CD4-positive, alpha-beta T cell (primary cell): Measurements from ENCODE around the gene PIP5K1B. TPM values are rescaled to one million over a fixed set of nuclear protein-coding genes. Genes with fewer than 3 reads are reported as not detected.
A peak's percentile ranks its signal among the peaks of the same experiment; 100 is the strongest.

ENCODE experiments used
- ATAC-seq: fragments of 200-7000 bp; cut with Tn5 transposase; one replicate; pipeline ENCODE4 v1.10.0; 2022; ENCODE audit warnings: mild to moderate bottlenecking; ENCODE audit not compliant: poor library complexity
- CTCF ChIA-PET: fragments of 350-600 bp; sonication (Branson Sonifier 250); formaldehyde crosslinking; loops from one replicate; lab custom pipeline; 2021; ENCODE audit warnings: antibody characterized with exemption, inconsistent platforms; lab: Charles Lee
- POLR2A ChIA-PET: fragments of 350-600 bp; sonication (Branson Sonifier 250); formaldehyde crosslinking; loops from one replicate; lab custom pipeline; 2021; ENCODE audit warnings: antibody characterized with exemption, inconsistent platforms; lab: Charles Lee
- DNase-seq, 14 experiments: peaks; one replicate each; pipeline ENCODE4 v3.0.0-alpha.2; 2013 to 2020; ENCODE audit warnings: mixed read lengths in 2 of 14
- H3K27ac ChIP-seq, 2 donors: one replicate each; pipeline versions ENCODE4 v1.5.1 to v1.7.0; 2013; ENCODE audit warnings: low read length in 2 of 2, low read depth in 1 of 2, mild to moderate bottlenecking in 1 of 2
- H3K27me3 ChIP-seq, 2 experiments: 1 replicate in 1 of 2; 2 replicates in 1 of 2; pipeline versions ENCODE4 v1.6.1 to v1.7.0; 2013; ENCODE audit warnings: low read length in 2 of 2, control low read depth in 1 of 2, mild to moderate bottlenecking in 1 of 2, moderate library complexity in 1 of 2; ENCODE audit not compliant: insufficient read depth in 2 of 2, control insufficient read depth in 1 of 2
- H3K36me3 ChIP-seq: one replicate; pipeline ENCODE4 v1.6.1; 2013; ENCODE audit warnings: low read length, control low read depth; ENCODE audit not compliant: insufficient read depth
- H3K4me1 ChIP-seq: one replicate; pipeline ENCODE4 v1.6.1; 2013; ENCODE audit warnings: low read length, control low read depth; ENCODE audit not compliant: insufficient read depth
- H3K4me3 ChIP-seq: one replicate; pipeline ENCODE4 v1.5.1; 2013; ENCODE audit warnings: mild to moderate bottlenecking, low read length, moderate library complexity
- H3K9me3 ChIP-seq, 2 experiments: 1 replicate in 1 of 2; 2 replicates in 1 of 2; pipeline versions ENCODE4 v1.6.1 to v1.7.0; 2013; ENCODE audit warnings: low read length in 2 of 2, mild to moderate bottlenecking in 2 of 2, control low read depth in 1 of 2, moderate library complexity in 1 of 2; ENCODE audit not compliant: control insufficient read depth in 1 of 2, insufficient read depth in 1 of 2
- H3K27ac Mint-ChIP-seq: one replicate; pipeline ENCODE4 v1.8.0; 2020; ENCODE audit warnings: mixed read lengths
- H3K27me3 Mint-ChIP-seq: one replicate; pipeline ENCODE4 v1.8.0; 2021; ENCODE audit warnings: mixed read lengths
- H3K36me3 Mint-ChIP-seq: one replicate; pipeline ENCODE4 v1.8.0; 2021; ENCODE audit warnings: low read depth, mixed read lengths
- H3K4me1 Mint-ChIP-seq: one replicate; pipeline ENCODE4 v1.8.0; 2021; ENCODE audit warnings: low read depth, mixed read lengths
- H3K4me3 Mint-ChIP-seq: one replicate; pipeline ENCODE4 v1.8.0; 2020; ENCODE audit warnings: mild to moderate bottlenecking, mixed read lengths
- H3K9me3 Mint-ChIP-seq: one replicate; pipeline ENCODE4 v1.8.0; 2020; ENCODE audit warnings: mixed read lengths
- intact Hi-C, 2 experiments: fragments of 100-400 bp; cut with DNase I in 1 of 2; cut with micrococcal nuclease in 1 of 2; formaldehyde crosslinking; loops; one replicate each; pipeline versions ENCODE4 v1.15.1 to v1.9.0; 2023 to 2025; cut with DNase I, micrococcal nuclease
- total RNA-seq, 174 experiments: library from RNA in 2 of 174; stranded (reverse) in 2 of 174; gene quantifications; one replicate each; pipeline ENCODE4 v1.2.3 and lab custom pipeline; 2021 to 2026
- TF ChIP-seq, protein P1 (sequence below): fragments of 200-600 bp; IDR thresholded peaks from one replicate; pipeline ENCODE4 v1.8.0; 2022; ENCODE audit warnings: antibody characterized with exemption, mild to moderate bottlenecking

Gene PIP5K1B
- total RNA-seq, 2 experiments from 2014 or later = not detected

DNA sequence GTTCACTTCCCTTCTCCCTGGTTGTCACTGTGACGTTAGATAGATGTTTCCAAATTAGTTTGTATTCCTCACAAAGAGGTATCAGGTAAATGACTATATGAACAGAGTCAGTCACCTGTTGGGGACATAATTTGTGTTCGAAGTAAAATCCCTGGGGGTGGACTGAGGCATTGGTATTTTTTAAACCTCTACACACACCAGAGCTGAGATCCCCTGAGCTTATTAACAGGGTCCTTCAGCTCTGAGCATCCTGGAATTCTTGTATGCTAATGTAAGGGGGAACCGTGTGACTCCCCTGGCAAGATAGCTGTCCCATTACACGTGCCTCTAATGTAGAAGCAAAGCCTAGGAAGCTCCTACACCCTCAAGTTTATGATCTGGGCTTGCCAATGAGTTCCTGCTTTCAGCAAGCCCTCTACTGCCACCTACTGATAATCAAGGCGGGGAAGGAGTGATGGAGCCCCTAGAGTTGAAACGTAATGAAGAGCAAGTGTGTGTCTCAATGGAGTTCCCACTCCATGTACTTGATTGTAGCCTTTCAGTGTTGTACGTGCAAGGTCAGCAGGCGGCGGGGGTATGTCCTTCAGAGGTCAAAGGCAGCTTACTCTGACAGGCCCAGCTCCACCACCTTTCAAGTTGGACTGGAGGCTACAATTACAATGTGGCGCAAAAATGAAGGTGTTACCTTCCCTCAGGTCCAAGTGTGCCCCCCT, 294.5 kb downstream of the PIP5K1B start:
- ATAC-seq = peak; percentile 95
- TF ChIP-seq, protein P1, sequence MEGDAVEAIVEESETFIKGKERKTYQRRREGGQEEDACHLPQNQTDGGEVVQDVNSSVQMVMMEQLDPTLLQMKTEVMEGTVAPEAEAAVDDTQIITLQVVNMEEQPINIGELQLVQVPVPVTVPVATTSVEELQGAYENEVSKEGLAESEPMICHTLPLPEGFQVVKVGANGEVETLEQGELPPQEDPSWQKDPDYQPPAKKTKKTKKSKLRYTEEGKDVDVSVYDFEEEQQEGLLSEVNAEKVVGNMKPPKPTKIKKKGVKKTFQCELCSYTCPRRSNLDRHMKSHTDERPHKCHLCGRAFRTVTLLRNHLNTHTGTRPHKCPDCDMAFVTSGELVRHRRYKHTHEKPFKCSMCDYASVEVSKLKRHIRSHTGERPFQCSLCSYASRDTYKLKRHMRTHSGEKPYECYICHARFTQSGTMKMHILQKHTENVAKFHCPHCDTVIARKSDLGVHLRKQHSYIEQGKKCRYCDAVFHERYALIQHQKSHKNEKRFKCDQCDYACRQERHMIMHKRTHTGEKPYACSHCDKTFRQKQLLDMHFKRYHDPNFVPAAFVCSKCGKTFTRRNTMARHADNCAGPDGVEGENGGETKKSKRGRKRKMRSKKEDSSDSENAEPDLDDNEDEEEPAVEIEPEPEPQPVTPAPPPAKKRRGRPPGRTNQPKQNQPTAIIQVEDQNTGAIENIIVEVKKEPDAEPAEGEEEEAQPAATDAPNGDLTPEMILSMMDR = peak; percentile 79
- Histone ChIP-seq H3K36me3 (no peaks in the 10 kb centered on the region), H3K27me3 (no peaks in the 10 kb centered on the region), H3K9me3 (no peaks in the 10 kb centered on the region), H3K4me1 (peaks cover 9% of the 10 kb centered on the region), H3K4me3 (no peak overlapping the region), H3K27ac (no peak overlapping the region)
- POLR2A ChIA-PET = interaction anchor here (1.0 kb wide), 2 partner anchors 36 to 220 kb away, joined by 3 to 4 read pairs; partner anchors contain the start of gene FXN
- CTCF ChIA-PET = interaction anchor here (0.6 to 1.3 kb wide), 9 partner anchors 9 to 419 kb away, joined by 3 to 7 read pairs (median 3); partner anchors contain the start of gene FXN
- Mint-ChIP-seq H3K4me3 (no peak overlapping the region), H3K36me3 (no peaks in the 10 kb centered on the region), H3K9me3 (no peaks in the 10 kb centered on the region), H3K27me3 (peaks cover 2% of the 10 kb centered on the region), H3K27ac (no peak overlapping the region), H3K4me1 (peaks cover 35% of the 10 kb centered on the region)
- DNase-seq = peak; percentile 44 to 83 (median 50)
- intact Hi-C loops = loop anchor here (1.0 kb wide), 1 partner anchor 415 kb away; no protein-coding TSS in a partner anchor

DNA sequence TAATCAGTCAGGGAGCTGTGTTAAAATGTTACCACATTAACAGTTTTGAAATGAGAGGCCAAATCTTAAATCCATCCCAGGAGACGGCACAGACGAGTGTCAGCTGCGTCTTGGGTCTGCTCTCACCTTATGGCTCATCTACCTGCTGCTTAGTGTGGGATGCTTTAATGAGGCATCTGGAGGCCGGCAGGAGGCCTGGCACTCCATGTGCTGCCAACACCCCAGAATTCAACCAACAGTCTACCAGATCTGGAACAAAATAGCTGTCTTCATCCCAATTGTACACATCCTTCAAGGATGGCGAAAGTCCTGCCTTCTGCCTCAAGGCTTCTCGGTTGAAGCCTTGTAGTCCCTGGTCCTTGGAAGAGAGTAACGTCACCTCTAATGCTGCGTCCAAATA, 296.9 kb downstream of the PIP5K1B start:
- no peaks in the 10 kb centered on the region for H3K9me3 ChIP-seq
- Mint-ChIP-seq H3K27me3 (peaks cover 5% of the 10 kb centered on the region), H3K36me3 (no peaks in the 10 kb centered on the region), H3K4me3 (no peak overlapping the region), H3K27ac (no peak overlapping the region), H3K4me1 (peaks cover 22% of the 10 kb centered on the region), H3K9me3 (no peaks in the 10 kb centered on the region)
- H3K27me3 ChIP-seq = no peaks in the 10 kb centered on the region
- intact Hi-C loops = no loop called here
- no peaks in the 10 kb centered on the region for H3K36me3 ChIP-seq
- DNase-seq (no peak), ATAC-seq (no peak)
- ChIA-PET CTCF (no interaction called here), POLR2A (no interaction called here)
- TF ChIP-seq, protein P1 = no peak
- H3K4me1 ChIP-seq = peaks cover 9% of the 10 kb centered on the region
- H3K27ac ChIP-seq = no peak overlapping the region
- no peak overlapping the region for H3K4me3 ChIP-seq

DNA sequence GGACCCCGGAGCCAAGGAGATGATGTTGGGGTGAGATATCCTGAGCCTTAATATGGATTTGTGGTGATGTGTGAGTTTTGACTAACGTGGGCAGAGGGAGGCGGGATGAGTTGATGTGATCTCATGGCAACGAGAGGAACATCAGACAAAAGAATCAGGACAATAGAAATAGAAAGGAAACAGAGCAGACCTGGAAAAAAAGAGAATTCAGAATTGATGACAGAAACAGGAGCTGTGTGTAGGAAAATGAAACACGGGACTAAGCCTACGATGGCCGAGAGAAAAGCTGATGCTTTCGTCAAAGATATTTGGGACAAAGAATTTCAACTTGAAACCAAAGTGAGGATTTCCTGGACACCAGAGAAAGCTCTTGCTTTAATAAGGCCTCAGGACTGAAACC, 298.0 kb downstream of the PIP5K1B start:
- Mint-ChIP-seq H3K4me3 (no peak overlapping the region), H3K27ac (no peak overlapping the region), H3K4me1 (peaks cover 17% of the 10 kb centered on the region), H3K36me3 (no peaks in the 10 kb centered on the region), H3K9me3 (no peaks in the 10 kb centered on the region), H3K27me3 (peaks cover 5% of the 10 kb centered on the region)
- no peak for DNase-seq
- ChIA-PET CTCF (no interaction called here), POLR2A (no interaction called here)
- TF ChIP-seq, protein P1 = no peak
- no peak overlapping the region for H3K27ac ChIP-seq
- intact Hi-C loops = no loop called here
- H3K36me3 ChIP-seq = no peaks in the 10 kb centered on the region
- H3K9me3 ChIP-seq = no peaks in the 10 kb centered on the region
- no peak for ATAC-seq
- H3K27me3 ChIP-seq = no peaks in the 10 kb centered on the region
- no peak overlapping the region for H3K4me3 ChIP-seq
- peaks cover 9% of the 10 kb centered on the region for H3K4me1 ChIP-seq
